Measurements from ENCODE around the gene SAMHD1. TPM values are rescaled to one million over a fixed set of nuclear protein-coding genes. Genes with fewer than 3 reads are reported as not detected.

Gene SAMHD1
- total RNA-seq, 1 donor: 75.1 TPM

GRCh38 chr20:36851490-36851889, 100.0 kb downstream of the SAMHD1 start:
- no peak for DNase-seq (ENCODE audit: low read depth)
- TF ChIP-seq, protein P1, sequence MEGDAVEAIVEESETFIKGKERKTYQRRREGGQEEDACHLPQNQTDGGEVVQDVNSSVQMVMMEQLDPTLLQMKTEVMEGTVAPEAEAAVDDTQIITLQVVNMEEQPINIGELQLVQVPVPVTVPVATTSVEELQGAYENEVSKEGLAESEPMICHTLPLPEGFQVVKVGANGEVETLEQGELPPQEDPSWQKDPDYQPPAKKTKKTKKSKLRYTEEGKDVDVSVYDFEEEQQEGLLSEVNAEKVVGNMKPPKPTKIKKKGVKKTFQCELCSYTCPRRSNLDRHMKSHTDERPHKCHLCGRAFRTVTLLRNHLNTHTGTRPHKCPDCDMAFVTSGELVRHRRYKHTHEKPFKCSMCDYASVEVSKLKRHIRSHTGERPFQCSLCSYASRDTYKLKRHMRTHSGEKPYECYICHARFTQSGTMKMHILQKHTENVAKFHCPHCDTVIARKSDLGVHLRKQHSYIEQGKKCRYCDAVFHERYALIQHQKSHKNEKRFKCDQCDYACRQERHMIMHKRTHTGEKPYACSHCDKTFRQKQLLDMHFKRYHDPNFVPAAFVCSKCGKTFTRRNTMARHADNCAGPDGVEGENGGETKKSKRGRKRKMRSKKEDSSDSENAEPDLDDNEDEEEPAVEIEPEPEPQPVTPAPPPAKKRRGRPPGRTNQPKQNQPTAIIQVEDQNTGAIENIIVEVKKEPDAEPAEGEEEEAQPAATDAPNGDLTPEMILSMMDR (IDR thresholded peaks at IDR 0.05; ENCODE audit: insufficient read depth, low read depth, low read length): no peak
- no peak overlapping the region for H3K4me3 ChIP-seq (ENCODE audit: low read depth, low read length)

- TF ChIP-seq, protein P1 (IDR thresholded peaks at IDR 0.05; ENCODE audit: insufficient read depth, low read depth, low read length): no peak
- H3K4me3 ChIP-seq (ENCODE audit: low read depth, low read length): no peak overlapping the region
- no peak for DNase-seq (ENCODE audit: low read depth)
Measured at GRCh38 chr20:36850759-36851158, 100.7 kb downstream of the SAMHD1 start.

- TF ChIP-seq, protein P1 (IDR thresholded peaks at IDR 0.05; ENCODE audit: insufficient read depth, low read depth, low read length): no peak
- no peak overlapping the region for H3K4me3 ChIP-seq (ENCODE audit: low read depth, low read length)
- no peak for DNase-seq (ENCODE audit: low read depth)
Measured at GRCh38 chr20:36849333-36850065, 102.0 kb downstream of the SAMHD1 start.

DNA sequence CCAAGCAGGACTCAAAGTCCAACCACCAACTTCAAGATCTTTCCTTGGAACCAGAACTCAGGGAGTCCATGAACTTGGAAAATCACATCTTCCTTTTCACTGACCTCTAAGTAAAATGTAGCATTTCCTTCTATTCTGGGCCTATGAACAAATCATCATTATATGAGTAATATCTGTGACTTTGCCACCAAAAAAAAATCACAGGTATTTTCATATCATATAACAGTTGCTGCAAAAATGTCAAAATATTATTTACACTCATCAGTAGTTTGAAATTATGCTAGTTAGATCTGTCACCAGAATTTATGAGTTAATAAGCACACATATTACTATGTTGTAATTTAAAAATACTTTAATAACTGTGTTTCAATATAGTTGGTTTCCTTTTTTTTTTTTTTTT, 102.8 kb downstream of the SAMHD1 start:
- H3K4me3 ChIP-seq (ENCODE audit: low read depth, low read length): no peak overlapping the region
- no peak for DNase-seq (ENCODE audit: low read depth)
- TF ChIP-seq, protein P1 (IDR thresholded peaks at IDR 0.05; ENCODE audit: insufficient read depth, low read depth, low read length): no peak

GRCh38 chr20:36848078-36848660, 103.3 kb downstream of the SAMHD1 start:
- TF ChIP-seq, protein P1 (IDR thresholded peaks at IDR 0.05; ENCODE audit: insufficient read depth, low read depth, low read length): no peak
- DNase-seq (ENCODE audit: low read depth): peak; percentile 90
- no peak overlapping the region for H3K4me3 ChIP-seq (ENCODE audit: low read depth, low read length)

GRCh38 chr20:36847710-36848040, 103.8 kb downstream of the SAMHD1 start:
- TF ChIP-seq, protein P1 (IDR thresholded peaks at IDR 0.05; ENCODE audit: insufficient read depth, low read depth, low read length): no peak
- DNase-seq (ENCODE audit: low read depth): no peak
- no peak overlapping the region for H3K4me3 ChIP-seq (ENCODE audit: low read depth, low read length)

Measured in fibroblast of villous mesenchyme (primary cell).